B cell (primary cell): ENCODE data around the gene MVB12B.

Experiments
- CTCF ChIP-seq: fragments of 200-600 bp; IDR thresholded peaks from one replicate; pipeline ENCODE4 v1.8.0; 2022; ENCODE audit warnings: antibody characterized with exemption, mild to moderate bottlenecking
- EZH2 ChIP-seq: IDR thresholded peaks from 2 replicates; pipeline ENCODE4 v1.6.1; 2012; ENCODE audit warnings: borderline replicate concordance, low read depth, mild to moderate bottlenecking, moderate library complexity, low read length; ENCODE audit not compliant: insufficient read depth, poor library complexity, severe bottlenecking

- no peak for TF ChIP-seq CTCF
- no peak for TF ChIP-seq EZH2
Observed at GRCh38 chr9:126326228-126327005, at the start of gene MVB12B.
